IPS DF 4.7 (cell line): Measurements from ENCODE around the gene NFE2L3.
"Not testable (repeated sequence)": the region's sequence is repeated elsewhere in the genome, so short reads cannot be mapped to it uniquely, and the experiment has no call there.

Source experiments
- DNase-seq: peaks from one replicate; pipeline ENCODE4 v3.0.0-alpha.2; 2013; ENCODE audit warnings: low spot score; ENCODE audit errors: extremely low read depth

The NFE2L3 gene

DNA sequence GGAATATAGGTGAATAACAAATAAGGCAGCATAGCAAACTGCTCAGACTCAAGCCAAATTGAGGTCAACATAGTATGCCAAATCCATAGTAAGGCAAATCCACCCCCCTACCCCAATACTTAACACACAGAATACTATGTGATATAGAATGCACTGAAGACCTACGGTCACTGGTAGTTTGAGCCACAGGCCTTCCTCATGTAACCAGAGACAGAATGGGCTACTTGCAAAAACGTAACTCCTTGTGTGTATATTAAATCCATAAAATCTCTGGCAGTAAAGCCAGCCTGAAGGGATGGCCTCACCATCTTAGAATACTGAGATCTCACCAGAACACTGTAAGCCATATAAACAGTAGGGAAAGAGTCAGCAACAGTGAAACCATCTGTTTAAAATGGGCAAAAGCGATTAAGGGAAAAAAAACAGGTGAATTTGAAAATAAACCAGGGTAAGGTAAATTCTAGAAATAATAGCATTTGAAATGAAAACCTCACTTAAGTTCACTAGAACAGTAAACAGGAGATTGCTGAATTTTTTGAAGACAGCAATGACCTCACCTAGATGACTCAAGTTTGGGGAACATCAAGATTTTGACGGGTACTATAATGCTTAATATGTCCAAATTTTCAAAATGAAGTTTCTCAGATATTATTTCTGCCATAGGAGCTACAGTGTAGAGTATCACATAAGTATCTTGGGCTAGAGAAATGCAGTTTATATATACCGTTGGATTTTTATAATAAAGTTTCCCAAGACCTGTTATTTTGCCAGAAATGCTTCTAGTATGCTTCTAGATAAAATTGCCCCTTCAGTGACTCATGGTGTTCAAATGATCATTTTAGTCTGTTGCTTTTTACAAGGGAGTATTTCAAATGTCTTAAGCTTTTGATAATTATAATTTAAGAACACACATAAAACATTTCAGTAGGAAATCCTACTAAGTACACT lies 34.6 kb downstream of the NFE2L3 start:
- DNase-seq, result no peak

DNA sequence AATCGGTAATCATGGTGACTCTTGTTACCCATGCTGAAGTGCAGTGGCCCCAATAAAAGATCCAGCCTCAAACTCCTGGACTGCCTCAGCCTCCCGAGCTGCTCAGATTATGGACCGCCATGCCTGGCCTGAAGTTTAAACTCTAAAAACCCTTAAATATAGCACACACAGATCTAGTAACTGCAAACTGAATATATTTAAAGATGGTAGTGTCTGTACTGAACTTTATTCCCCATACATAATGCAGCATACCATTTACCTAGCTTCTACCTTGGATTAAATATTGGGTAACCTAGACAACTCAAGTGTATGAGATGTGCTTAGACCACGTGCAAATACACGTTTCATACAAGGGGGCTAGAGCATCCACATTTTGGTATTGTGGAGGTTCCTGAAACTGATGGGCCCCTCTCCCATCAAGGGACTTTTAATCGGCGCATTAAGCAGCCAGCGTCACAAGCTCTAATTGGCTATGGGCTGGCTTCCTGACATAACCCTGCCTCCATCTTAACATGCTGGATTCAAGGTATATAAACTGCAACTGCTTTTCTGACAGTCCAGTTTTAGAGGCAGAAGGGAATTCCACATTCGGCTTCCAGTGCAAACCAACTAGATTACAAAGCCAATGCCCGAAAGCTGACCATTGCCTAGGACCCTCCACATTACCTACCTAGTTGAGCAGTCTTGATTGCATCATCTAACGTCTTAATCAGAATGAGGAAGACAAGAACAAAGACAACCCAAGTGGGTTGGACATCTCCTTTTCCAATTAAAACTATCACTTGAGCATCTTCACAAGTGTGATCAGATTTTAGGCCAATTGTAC lies 35.6 kb downstream of the NFE2L3 start:
- no peak for DNase-seq

DNA sequence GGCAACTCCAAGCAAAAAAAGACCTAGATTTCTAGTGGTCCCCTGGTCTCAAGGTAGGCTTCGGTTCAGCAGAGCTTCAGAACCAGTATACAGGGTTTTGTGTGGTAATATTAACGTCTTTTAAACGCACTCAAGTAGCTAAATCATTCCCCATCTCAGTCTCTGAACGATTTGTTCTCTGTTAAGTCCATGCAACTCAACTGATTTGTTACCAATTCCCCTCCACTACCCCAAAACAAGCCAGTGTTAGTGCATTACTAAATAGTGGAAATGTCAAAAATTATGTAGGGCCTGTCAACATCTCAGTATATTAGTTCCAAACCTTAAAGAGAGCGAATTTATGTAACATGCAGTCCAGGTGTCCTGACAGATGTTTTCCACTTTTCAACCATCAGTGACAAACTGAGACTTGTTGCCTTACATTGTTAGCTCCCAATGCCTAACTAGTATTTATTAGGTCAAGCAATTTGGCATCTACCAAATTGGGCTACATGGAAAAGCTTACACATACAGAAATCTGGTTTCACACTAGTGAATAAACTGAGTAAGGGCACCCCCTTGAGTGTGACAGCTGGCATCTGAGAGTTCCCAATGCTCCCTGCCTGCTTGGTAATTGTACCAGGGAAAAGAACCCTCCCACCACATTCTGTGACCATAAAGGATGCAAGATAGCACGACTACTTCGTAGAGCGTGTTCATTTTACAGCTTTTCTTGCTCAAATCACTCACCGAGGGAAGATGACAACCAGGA lies 36.4 kb downstream of the NFE2L3 start:
- DNase-seq, result no peak

DNA sequence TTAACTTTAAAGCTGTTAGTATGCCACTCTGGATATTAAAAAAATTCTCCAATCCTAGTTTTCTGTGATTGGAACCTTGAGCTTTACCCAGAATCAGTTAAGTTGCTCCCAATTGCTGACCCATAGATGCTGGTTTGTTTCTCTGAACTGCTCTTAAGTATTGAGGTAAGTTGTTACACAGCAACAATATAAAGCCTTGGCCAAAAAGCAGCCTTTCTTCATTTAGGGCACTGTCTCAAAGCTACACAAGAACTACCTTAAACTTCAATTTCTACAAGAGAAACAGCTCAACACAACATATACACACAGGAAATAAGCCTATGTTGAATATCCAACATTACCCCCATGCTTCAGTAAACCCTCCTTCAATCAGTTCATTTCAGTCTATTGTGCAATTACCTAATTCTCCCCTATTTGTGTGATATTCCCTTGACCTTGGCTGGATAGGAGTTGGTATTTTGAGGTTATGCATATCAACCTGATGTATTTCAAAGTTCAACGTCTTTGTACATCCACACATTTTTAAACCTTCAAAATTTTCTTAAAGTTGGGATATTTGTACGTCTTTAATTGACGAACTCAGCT lies 37.1 kb downstream of the NFE2L3 start:
- DNase-seq, result no peak

DNA sequence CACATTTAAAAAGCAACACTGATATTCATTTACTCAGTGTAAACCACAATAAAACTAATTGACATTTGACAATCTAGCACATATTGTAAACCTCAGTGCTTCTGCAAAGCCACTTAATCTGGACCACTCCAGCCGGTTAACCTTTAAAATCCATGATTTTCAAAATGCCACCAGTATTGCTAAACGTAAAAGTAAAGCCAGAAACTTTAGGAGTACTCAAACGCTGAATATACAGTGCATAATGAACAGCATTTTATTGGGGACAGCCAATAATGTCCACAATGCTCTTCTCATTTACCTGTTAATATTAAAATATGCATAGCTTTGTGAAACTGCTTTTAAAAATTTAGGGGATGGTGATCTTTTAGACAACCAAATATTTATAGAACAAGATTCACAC lies 37.7 kb downstream of the NFE2L3 start:
- no peak for DNase-seq

DNA sequence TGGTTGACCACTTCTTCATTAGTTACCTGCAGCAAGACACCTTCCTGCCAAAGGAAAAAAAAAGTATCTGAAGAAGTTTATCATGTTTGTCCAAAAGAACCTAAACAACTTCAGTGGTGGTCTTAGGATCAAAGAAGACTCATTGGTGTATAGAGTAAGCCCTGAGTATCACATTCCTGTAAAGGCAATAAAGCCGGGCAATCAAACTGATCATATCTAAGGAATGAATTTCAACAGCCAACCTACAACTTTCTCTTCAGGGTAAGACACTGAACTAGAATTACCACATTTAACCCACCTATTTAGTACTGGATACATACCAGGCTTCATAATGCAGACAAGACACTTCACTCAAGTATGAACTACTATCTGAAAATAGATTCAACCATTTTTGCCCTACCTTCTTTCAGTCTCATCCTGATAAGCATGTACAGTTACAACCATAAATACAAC lies 38.4 kb downstream of the NFE2L3 start:
- no peak for DNase-seq

DNA sequence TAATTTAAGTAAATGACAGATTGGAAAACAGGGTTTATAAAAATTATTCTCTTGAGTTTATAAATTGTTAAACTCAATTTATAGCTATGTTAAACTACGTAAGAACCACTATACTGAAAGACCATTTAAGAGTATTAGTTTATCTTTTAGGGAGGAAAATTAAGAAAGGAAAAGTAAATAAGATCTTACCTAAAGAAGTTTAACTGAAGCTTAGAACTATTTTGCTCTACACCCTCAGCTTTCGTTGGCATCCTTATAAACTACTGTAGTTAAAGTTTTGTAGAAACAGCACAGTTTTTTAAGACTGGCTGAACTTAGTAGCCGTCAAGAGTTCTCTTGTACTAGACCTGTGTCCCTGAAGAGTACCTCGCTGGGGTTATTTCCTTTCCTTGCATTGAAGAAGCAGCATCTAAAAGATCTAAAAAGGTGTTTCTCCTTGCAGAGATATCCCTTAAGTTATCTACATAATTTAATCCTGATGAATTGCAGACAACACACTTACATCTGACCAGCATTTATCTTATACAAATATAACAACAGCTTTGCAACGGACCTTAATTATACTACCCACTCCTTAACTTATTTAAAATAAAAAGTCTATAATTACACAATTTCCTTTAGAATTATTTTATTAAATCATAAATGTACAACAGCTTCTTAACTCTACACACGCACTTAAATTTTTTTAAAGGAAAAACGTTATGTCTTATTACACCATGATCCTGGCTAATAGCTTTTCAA lies 39.4 kb downstream of the NFE2L3 start:
- DNase-seq, result no peak

DNA sequence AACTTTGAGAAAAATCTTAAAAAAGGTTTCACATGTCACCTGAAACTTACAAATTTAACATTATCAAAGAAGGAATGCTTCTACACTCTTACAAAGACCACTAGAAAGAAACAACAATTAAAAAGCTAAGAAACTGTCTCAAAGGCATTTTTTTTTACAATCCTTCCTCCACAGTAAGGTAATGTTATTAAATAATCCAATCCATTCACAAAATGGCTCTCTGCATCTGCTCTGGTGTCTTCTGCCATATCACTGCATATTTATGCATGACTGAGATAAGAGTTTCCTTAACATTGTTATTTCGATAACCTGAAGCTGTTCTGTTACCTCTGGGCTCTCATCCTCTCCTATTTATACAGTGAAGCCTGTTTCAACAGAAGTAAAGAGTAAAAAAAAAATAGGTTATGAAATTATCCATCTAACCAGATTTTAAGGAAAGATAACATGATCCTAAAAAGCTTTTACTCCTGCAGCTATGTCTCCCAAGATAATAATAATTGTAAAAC lies 40.0 kb downstream of the NFE2L3 start:
- no peak for DNase-seq

DNA sequence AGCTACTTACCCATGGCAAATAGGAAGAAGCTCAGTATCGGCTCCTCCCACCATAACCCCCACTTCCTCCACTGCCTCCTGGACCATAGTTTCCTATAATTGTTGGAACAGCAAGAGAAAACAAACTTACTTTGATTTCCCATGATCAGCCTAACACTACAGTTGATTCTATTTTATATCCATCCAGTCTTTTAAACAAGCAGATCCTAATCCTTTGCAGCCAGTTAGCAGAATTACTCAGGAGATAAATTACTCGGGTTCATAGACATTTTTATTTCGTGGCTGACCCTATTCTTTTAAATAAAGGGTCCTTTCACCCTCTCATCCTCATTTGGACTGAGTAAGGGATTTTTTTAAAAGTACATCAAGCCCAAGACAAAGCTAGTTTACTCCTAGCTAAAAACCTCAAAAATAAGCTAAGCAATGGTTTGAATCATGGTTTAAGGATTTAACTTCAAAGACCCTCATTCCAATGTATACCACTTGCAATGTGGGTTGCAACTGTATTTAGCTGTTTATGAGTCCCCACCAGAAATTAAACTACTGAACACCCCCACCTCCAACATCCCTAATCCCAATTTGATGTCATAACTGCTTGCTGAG lies 40.6 kb downstream of the NFE2L3 start:
- DNase-seq, result no peak

DNA sequence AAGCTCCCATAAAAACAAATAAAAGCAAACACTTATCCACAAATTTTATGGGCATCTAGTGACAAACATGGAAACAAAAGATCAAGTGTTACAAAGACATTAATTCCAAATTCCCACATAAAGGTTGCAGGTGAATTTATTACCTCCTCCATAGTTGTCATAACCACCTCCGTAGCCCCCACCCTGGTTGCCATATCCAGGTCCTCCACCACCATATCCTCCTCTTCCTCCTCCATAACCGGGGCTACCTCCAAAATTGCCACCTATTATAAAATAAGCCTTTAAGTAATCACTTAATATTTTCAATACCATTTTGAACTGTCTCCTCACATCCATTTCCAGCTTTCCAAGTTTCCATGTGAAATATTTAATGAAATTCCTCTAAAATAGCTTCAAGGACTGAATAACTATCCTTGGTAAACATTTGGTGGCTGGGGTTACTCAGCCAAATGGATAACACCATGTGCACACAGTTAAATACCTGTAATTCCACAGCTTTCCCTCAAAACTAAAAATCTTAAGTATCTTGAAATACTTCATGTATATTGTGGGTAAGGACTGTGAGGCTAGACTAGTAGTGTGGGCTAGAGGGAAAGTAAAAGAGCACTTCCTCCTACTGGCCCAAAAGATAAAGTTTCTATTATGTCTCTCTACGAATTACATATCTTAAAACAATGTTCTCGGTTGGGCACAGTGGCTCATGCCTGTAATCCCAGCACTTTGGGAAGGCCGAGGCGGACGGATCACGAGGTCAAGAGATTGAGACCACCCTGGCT lies 41.6 kb downstream of the NFE2L3 start:
- no peak for DNase-seq

DNA sequence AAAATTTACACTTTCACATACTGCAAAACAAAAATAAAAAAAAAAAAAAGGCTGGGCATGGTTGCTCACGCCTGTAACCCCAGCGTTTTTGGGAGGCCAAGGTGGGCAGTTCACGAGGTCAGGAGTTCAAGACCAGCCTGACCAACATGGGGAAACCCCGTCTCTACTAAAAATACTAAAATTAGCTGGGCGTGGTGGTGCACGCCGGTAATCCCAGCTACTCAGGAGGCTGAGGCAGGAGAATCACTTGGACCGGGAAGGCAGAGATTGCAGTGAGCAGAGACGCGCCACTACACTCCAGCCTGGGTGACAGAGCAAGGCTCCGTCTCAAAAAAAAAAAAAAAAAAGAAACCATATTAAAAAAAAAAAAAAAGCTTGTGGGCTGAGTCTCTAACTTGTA lies 42.8 kb downstream of the NFE2L3 start:
- DNase-seq, result not testable (repeated sequence)

DNA sequence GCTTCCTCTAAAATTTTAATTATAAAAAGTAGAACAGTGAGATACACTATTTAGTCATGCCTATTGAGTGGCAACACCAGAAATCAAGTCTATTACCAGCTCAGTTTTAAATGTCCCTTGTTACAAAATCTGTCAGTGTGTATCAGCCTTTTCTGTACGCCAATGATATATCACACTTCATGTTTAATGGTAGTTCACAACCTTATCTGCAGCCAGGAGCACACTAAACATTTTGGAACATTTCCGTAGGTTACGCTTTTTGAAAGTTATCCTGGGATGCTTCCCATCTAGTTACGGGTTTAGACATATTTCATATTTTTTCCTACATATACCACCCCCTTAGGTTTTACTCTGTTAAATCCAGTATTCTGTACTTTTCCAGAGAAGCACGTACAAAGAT lies 43.2 kb downstream of the NFE2L3 start:
- no peak for DNase-seq

DNA sequence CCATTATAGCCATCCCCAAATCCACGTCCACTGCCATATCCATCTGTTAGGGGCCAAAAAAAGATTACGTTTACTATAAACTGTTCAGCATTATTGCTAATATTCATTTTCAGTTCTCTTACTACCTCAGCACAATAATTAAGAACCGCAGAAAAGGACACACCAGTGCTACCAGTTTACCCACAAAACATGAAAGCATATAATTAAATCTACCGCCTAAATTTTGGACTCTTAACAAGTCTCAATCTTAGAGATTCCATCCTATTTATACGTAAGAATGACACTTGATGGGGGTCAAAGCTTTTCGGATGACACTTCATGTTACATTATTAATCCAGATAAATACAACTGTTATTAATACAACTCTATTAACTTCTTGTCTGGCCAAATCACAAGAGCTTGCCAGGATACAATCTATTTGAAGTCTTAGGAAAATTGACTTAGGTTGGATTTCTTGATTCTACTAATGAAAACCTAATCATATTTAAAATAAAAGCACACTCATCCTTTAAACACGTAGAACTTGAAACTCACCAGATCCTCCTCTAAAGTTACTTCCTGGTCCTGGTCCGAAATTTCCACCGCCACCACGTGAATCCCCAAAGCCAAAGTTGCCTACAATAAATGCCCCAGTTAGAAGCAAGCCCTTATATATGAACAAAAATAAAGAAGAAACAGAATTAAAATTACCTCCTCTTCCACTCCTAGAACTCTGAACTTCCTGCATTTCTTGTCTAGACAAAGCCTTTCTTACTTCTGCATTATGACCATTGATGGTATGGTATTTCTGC lies 44.1 kb downstream of the NFE2L3 start:
- no peak for DNase-seq

DNA sequence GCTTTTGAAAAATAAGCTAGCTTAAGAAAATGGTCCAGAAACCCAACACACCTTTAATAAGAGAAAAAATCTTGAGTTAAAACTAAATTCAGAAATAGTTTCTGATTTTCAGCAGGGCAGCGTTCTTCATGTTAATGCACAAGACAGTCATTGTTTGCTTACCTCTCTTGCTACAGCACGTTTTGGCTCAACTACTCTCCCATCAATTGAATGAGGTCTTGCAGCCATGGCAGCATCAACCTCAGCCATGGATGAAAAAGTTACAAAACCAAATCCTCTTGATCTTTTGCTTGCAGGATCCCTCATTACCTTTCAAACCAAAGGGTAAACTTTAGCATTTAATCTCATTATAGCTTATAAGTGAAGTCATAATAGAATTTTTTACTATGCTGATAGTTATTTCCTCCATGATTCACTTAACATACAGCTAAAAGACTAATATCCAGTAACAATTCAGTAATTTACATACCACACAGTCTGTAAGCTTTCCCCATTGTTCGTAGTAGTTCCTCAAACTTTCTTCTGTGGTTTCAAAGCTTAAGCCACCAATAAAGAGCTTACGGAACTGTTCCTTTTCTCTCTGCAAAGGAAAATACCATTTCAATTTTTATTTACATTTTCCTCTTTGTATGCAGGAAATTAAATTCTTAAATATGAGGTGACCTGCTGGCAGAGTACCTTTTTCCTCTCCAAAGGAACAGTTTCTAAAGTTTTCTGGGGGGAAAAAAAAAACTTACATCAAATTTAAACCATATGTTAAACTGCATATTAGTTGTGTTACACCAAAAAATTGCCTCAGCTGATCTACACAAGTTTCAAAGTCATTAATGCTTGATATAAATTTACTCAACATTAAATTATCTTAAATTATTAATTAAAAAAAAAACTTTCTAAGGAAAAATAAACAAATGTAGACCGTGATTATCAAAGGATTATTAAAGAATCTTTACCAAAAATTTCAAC lies 45.4 kb downstream of the NFE2L3 start:
- no peak for DNase-seq

DNA sequence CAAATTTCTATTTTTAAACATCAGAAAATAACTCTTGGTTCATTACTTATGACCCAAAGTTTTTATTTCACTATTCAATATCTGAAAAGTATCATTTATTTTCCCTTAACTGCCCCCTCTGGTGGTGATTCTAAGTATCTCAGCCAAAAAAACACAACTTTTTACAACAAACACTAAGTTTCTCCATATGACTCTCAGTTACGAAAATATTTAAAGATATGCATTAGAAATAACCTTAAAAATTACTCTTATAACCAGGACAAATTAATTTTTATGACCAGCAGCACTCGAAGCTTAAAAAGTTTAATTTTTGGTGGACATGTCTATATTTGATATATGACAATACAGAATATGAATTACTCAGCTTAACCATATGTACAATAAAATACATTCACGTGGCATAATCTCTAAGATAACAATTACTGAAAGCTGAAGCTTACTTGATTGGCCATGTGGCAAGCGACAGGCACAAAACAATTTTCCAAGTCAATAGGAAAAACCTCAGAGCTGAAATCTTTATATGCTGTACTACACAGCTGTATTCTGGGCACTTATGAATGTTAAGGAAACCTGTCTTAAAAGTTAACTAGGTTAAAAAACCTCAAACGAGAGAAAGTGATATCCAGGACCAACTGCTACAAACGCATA lies 46.3 kb downstream of the NFE2L3 start:
- DNase-seq, result no peak

DNA sequence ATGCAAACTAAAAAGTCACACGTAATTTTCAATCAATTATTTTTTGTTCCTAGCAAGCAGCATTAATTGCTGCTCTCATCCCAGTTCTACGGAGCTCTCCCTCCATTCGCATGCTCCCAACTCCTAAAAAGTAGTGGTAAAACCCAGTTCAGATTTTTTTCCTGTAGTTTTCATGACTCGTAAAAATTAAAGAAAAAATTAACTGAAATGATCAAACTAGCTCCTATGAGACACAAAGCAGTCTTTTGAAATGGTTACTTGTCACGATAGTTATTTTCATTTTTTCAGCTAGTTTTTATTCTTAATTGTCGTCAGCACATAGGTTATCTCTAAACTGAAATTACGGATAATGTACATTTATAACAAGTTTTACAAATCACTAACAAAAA lies 46.8 kb downstream of the NFE2L3 start:
- no peak for DNase-seq
